Mesendoderm (in vitro differentiated cells): ENCODE results near the gene CPM.
"Not testable (repeated sequence)": the region's sequence is repeated elsewhere in the genome, so short reads cannot be mapped to it uniquely, and the experiment has no call there.

Experiments
- DNase-seq: peaks from one replicate; pipeline ENCODE4 v3.0.0; 2013
- H2AK5ac ChIP-seq: 2 replicates; pipeline ENCODE4 v1.6.1; 2013; ENCODE audit warnings: low read length, inconsistent platforms
- H2BK120ac ChIP-seq: 2 replicates; pipeline ENCODE4 v1.6.1; 2013; ENCODE audit warnings: low read depth, mild to moderate bottlenecking, low read length, moderate library complexity, mixed read lengths
- H2BK15ac ChIP-seq: replicated peaks from 2 replicates; pipeline ENCODE4 v1.6.1; 2013; ENCODE audit warnings: low read depth, mild to moderate bottlenecking, moderate library complexity
- H2BK5ac ChIP-seq: 2 replicates; pipeline ENCODE4 v1.6.1; 2013; ENCODE audit warnings: low read length, inconsistent platforms
- H3K18ac ChIP-seq: 2 replicates; pipeline ENCODE4 v1.6.1; 2013; ENCODE audit warnings: mild to moderate bottlenecking, low read length, mixed read lengths
- H3K23ac ChIP-seq: one replicate; pipeline ENCODE4 v1.6.1; 2013; ENCODE audit warnings: low read length
- H3K27ac ChIP-seq: 2 replicates; pipeline ENCODE4 v1.5.1; 2013; ENCODE audit warnings: low read depth, mild to moderate bottlenecking, inconsistent platforms, low read length, moderate library complexity
- H3K27me3 ChIP-seq: 2 replicates; pipeline ENCODE4 v1.6.1; 2013; ENCODE audit warnings: low read length, control low read depth, mild to moderate bottlenecking, inconsistent platforms; ENCODE audit not compliant: insufficient read depth, poor library complexity
- H3K36me3 ChIP-seq: 2 replicates; pipeline ENCODE4 v1.6.1; 2013; ENCODE audit warnings: low read length, inconsistent platforms; ENCODE audit not compliant: control insufficient read depth, insufficient read depth
- H3K4ac ChIP-seq: one replicate; pipeline ENCODE4 v1.6.1; 2013; ENCODE audit warnings: low read depth, mild to moderate bottlenecking, low read length, moderate library complexity
- H3K4me1 ChIP-seq: 2 replicates; pipeline ENCODE4 v1.6.1; 2013; ENCODE audit warnings: low read depth, low read length, inconsistent platforms; ENCODE audit not compliant: control insufficient read depth
- H3K4me2 ChIP-seq: 2 replicates; pipeline ENCODE4 v1.6.1; 2013; ENCODE audit warnings: low read length
- H3K4me3 ChIP-seq: 2 replicates; pipeline ENCODE4 v1.5.1; 2013; ENCODE audit warnings: mild to moderate bottlenecking, low read length
- H3K56ac ChIP-seq: one replicate; pipeline ENCODE4 v1.6.1; 2013; ENCODE audit warnings: low read length
- H3K79me1 ChIP-seq: 2 replicates; pipeline ENCODE4 v1.6.1; 2013; ENCODE audit warnings: low read length, inconsistent platforms
- H3K79me2 ChIP-seq: 2 replicates; pipeline ENCODE4 v1.6.1; 2013; ENCODE audit warnings: mild to moderate bottlenecking, low read length; ENCODE audit not compliant: control insufficient read depth, insufficient read depth
- H3K9ac ChIP-seq: 2 replicates; pipeline ENCODE4 v1.6.1; 2013; ENCODE audit warnings: low read length, inconsistent platforms
- H4K5ac ChIP-seq: one replicate; pipeline ENCODE4 v1.6.1; 2013; ENCODE audit warnings: low read length
- H4K8ac ChIP-seq: one replicate; pipeline ENCODE4 v1.6.1; 2013; ENCODE audit warnings: low read depth, mild to moderate bottlenecking, control low read depth, low read length, moderate library complexity
- WGBS: extraction: QIAGEN DNeasy Blood & Tissue Kit; methylation state at CpG from one replicate; pipeline ENCODE4 v1.1.7; 2013; ENCODE audit warnings: low lambda C conversion rate, missing lambda C conversion rate; ENCODE audit not compliant: insufficient coverage; ENCODE audit errors: extremely low coverage; 5-methylcytosine and 5-hydroxymethylcytosine counted together

Gene CPM

GRCh38 chr12:68811573-68811972 is 121.4 kb downstream of the CPM start:
- H3K27me3 ChIP-seq, H3K9ac ChIP-seq, H2BK120ac ChIP-seq, H3K18ac ChIP-seq, H3K4me2 ChIP-seq, H3K56ac ChIP-seq, H3K79me2 ChIP-seq, H4K8ac ChIP-seq, H2BK15ac ChIP-seq, H4K5ac ChIP-seq, H3K27ac ChIP-seq, DNase-seq, H2BK5ac ChIP-seq, H3K4ac ChIP-seq, H3K4me3 ChIP-seq, H2AK5ac ChIP-seq, H3K4me1 ChIP-seq, H3K23ac ChIP-seq, H3K79me1 ChIP-seq, H3K36me3 ChIP-seq: not testable (repeated sequence)
- WGBS: no CpG with 5 or more reads among the region's 6 CpGs

- H3K9ac ChIP-seq, DNase-seq, H3K27me3 ChIP-seq, H3K56ac ChIP-seq, H3K4ac ChIP-seq, H3K4me3 ChIP-seq, H3K36me3 ChIP-seq, H4K8ac ChIP-seq, H3K18ac ChIP-seq, H2AK5ac ChIP-seq, H3K27ac ChIP-seq, H4K5ac ChIP-seq, H3K79me2 ChIP-seq, H3K4me2 ChIP-seq, H3K4me1 ChIP-seq, H3K23ac ChIP-seq, H2BK15ac ChIP-seq, H2BK5ac ChIP-seq, H3K79me1 ChIP-seq: not testable (repeated sequence)
- no CpG with 5 or more reads among the region's 13 CpGs for WGBS
- peak overlapping the region; percentile 28 for H2BK120ac ChIP-seq
These were observed 123.0 kb downstream of the CPM start for GRCh38 chr12:68810027-68810389.

GRCh38 chr12:68809190-68810026 is 123.6 kb downstream of the CPM start:
- H3K23ac ChIP-seq: no peak overlapping the region

GRCh38 chr12:68808388-68809189 is 124.4 kb downstream of the CPM start:
- peak overlapping the region; percentile 44 for H2BK5ac ChIP-seq
- H2BK120ac ChIP-seq: peak overlapping the region; percentile 98
- H2AK5ac ChIP-seq: no peak overlapping the region
- DNase-seq: peak; percentile 91
- no peak overlapping the region for H2BK15ac ChIP-seq
- H3K18ac ChIP-seq: peak overlapping the region; percentile 100
- no peak overlapping the region for H3K23ac ChIP-seq
- H3K4me1 ChIP-seq: peaks cover 6% of the 10 kb centered on the region
- H4K5ac ChIP-seq: no peak overlapping the region
- peak overlapping the region; percentile 93 for H3K9ac ChIP-seq
- H3K4ac ChIP-seq: peak overlapping the region; percentile 99
- peaks cover 6% of the 10 kb centered on the region for H3K79me2 ChIP-seq
- H3K79me1 ChIP-seq: peaks cover 2% of the 10 kb centered on the region
- WGBS: no CpG with 5 or more reads among the region's 61 CpGs
- H3K56ac ChIP-seq: peak overlapping the region; percentile 93
- peak overlapping the region; percentile 61 for H3K4me2 ChIP-seq
- peak overlapping the region; percentile 100 for H3K27ac ChIP-seq
- peak overlapping the region; percentile 30 for H4K8ac ChIP-seq
- H3K36me3 ChIP-seq: no peaks in the 10 kb centered on the region
- no peaks in the 10 kb centered on the region for H3K27me3 ChIP-seq
- H3K4me3 ChIP-seq: peak overlapping the region; percentile 90

More at GRCh38 chr12:68809190-68810026, 123.6 kb downstream of the CPM start:
- H3K9ac ChIP-seq: peak overlapping the region; percentile 73
- H2BK15ac ChIP-seq: no peak overlapping the region
- no CpG with 5 or more reads among the region's 12 CpGs for WGBS
- peaks cover 6% of the 10 kb centered on the region for H3K4me1 ChIP-seq
- H3K56ac ChIP-seq: peak overlapping the region; percentile 93
- H3K27me3 ChIP-seq: no peaks in the 10 kb centered on the region
- peak overlapping the region; percentile 90 for H3K4me3 ChIP-seq
- H4K8ac ChIP-seq: no peak overlapping the region
- no peak overlapping the region for H4K5ac ChIP-seq
- H3K79me1 ChIP-seq: peaks cover 2% of the 10 kb centered on the region
- DNase-seq: no peak
- H2BK5ac ChIP-seq: no peak overlapping the region
- no peak overlapping the region for H3K4ac ChIP-seq
- no peaks in the 10 kb centered on the region for H3K36me3 ChIP-seq
- peak overlapping the region; percentile 28 for H2BK120ac ChIP-seq
- H3K79me2 ChIP-seq: peaks cover 6% of the 10 kb centered on the region
- peak overlapping the region; percentile 100 for H3K18ac ChIP-seq
- no peak overlapping the region for H2AK5ac ChIP-seq
- H3K4me2 ChIP-seq: peak overlapping the region; percentile 58
- peak overlapping the region; percentile 100 for H3K27ac ChIP-seq

- Histone ChIP-seq H3K4ac (peak within 1 kb of the TSS; percentile 99), H3K9ac (peak within 1 kb of the TSS; percentile 93), H3K4me1 (peaks cover 6% of the 10 kb centered on the region), H3K18ac (peak within 1 kb of the TSS; percentile 100), H3K56ac (peak within 1 kb of the TSS; percentile 93), H3K4me2 (peak within 1 kb of the TSS; percentile 84), H3K36me3 (no peaks in the 10 kb centered on the region), H3K23ac (no peak within 1 kb of the TSS), H4K5ac (no peak within 1 kb of the TSS), H4K8ac (peak within 1 kb of the TSS; percentile 30), H3K79me1 (peaks cover 2% of the 10 kb centered on the region), H3K27ac (peak within 1 kb of the TSS; percentile 100), H2BK15ac (no peak within 1 kb of the TSS), H2BK120ac (peak within 1 kb of the TSS; percentile 98), H3K79me2 (peaks cover 6% of the 10 kb centered on the region), H2BK5ac (peak within 1 kb of the TSS; percentile 44), H2AK5ac (no peak within 1 kb of the TSS), H3K27me3 (no peaks in the 10 kb centered on the region), H3K4me3 (peak within 1 kb of the TSS; percentile 90)
- WGBS: no CpG with 5 or more reads among the region's 72 CpGs
- peak; percentile 97 for DNase-seq
These were observed 125.2 kb downstream of the CPM start, which contains the start of gene MDM2 for GRCh38 chr12:68807576-68808387. MDM2 (plus strand) TSS chr12:68808177; CDS start chr12:68808478, 301 bp downstream.
